HepG2 (cell line): ENCODE data around the gene OR52N1. TPM values are rescaled to one million over a fixed set of nuclear protein-coding genes. Genes with fewer than 3 reads are reported as not detected.

Source experiments
- ATAC-seq: fragments of 200-7000 bp; cut with Tn5 transposase; 3 replicates; pipeline ENCODE4 v1.9.1; 2020; ENCODE audit warnings: mild to moderate bottlenecking, moderate library complexity
- BruUV-seq: library from RNA; stranded (reverse); fragments of 400-500 nt; replicated peaks from 2 replicates; lab custom pipeline; 2021; lab: Mats Ljungman, UMichigan
- CTCF ChIA-PET: fragments of 300-600 bp; formaldehyde crosslinking; extraction: SDS; loops from one replicate; lab custom pipeline; 2021; ENCODE audit warnings: low total read pairs, inconsistent platforms, low intra/inter-chr PET ratio; lab: Yijun Ruan, JAX
- POLR2A ChIA-PET: fragments of 350-600 bp; sonication (Branson Sonifier 250); formaldehyde crosslinking; loops from one replicate; lab custom pipeline; 2020; ENCODE audit warnings: antibody characterized with exemption, inconsistent platforms; lab: Yijun Ruan, JAX
- DNase-seq: peaks from one replicate; pipeline ENCODE4 v3.0.0-alpha.2; 2015; ENCODE audit warnings: low spot score
- FAIRE-seq: peaks from 3 replicates; lab custom pipeline; 2011; peaks lifted over from hg19 to GRCh38; lab: Jason Lieb, UNC
- H2AFZ ChIP-seq: one replicate; pipeline ENCODE4 v1.6.1; 2011; ENCODE audit warnings: low read length, inconsistent platforms
- H3K27ac ChIP-seq: fragments of 300-600 bp; 3 replicates; pipeline ENCODE4 v1.8.0; 2011; ENCODE audit warnings: mixed run types, mild to moderate bottlenecking, mixed read lengths, low read length, inconsistent platforms; ENCODE audit not compliant: insufficient read depth; ENCODE audit errors: extremely low read length
- H3K27me3 ChIP-seq, 2 experiments: fragments of 200-600 bp in 1 of 2; 2 replicates in 1 of 2; 3 replicates in 1 of 2; pipeline versions ENCODE4 v1.6.0 to v1.8.0; 2011; ENCODE audit warnings: low read length in 2 of 2, mild to moderate bottlenecking in 2 of 2, moderate library complexity in 2 of 2, inconsistent platforms in 1 of 2; ENCODE audit not compliant: insufficient read depth in 2 of 2, control insufficient read depth in 1 of 2
- H3K36me3 ChIP-seq, 2 experiments: fragments of 200-600 bp in 1 of 2; replicated peaks in 1 of 2; 2 replicates in 1 of 2; 3 replicates in 1 of 2; pipeline versions ENCODE4 v1.5.1 to v1.8.0; 2011; ENCODE audit warnings: low read length in 2 of 2, inconsistent platforms in 1 of 2; ENCODE audit not compliant: insufficient read depth in 2 of 2, control insufficient read depth in 1 of 2
- H3K4me1 ChIP-seq: 2 replicates; pipeline ENCODE4 v1.5.1; 2012; ENCODE audit warnings: low read length, inconsistent platforms; ENCODE audit not compliant: insufficient read depth
- H3K4me2 ChIP-seq: 2 replicates; pipeline ENCODE4 v1.6.0; 2011; ENCODE audit warnings: low read depth, low read length, inconsistent platforms
- H3K4me3 ChIP-seq, 3 experiments: fragments of 200-600 bp in 1 of 3; sonication (generic), shearing (Covaris generic) in 1 of 3; replicated peaks in 1 of 3; 2 replicates each; pipeline ENCODE4 v1.5.1; 2011 to 2016; ENCODE audit warnings: low read length in 3 of 3, inconsistent platforms in 2 of 3, low read depth in 2 of 3, mild to moderate bottlenecking in 2 of 3, control low read depth in 1 of 3, mixed read lengths in 1 of 3; ENCODE audit not compliant: insufficient read depth in 1 of 3
- H3K79me2 ChIP-seq: one replicate; pipeline ENCODE4 v1.6.1; 2011; ENCODE audit warnings: low read length, inconsistent platforms; ENCODE audit not compliant: insufficient read depth
- H3K9ac ChIP-seq: 2 replicates; pipeline ENCODE4 v1.6.0; 2011; ENCODE audit warnings: mild to moderate bottlenecking, low read depth, low read length, inconsistent platforms; ENCODE audit not compliant: insufficient read depth
- H3K9me3 ChIP-seq: 2 replicates; pipeline ENCODE4 v1.5.1; 2012; ENCODE audit warnings: mild to moderate bottlenecking, low read length
- H4K20me1 ChIP-seq: 2 replicates; pipeline ENCODE4 v1.6.0; 2011; ENCODE audit warnings: inconsistent platforms, mild to moderate bottlenecking, low read length, moderate library complexity; ENCODE audit not compliant: insufficient read depth
- AKAP8 ChIP-seq: sonication (generic); formaldehyde crosslinking; IDR thresholded peaks from 2 replicates; pipeline ENCODE4 v1.5.1; 2020; ENCODE audit warnings: mild to moderate bottlenecking, missing genetic modification reagents
- FOXJ3 ChIP-seq: sonication (generic); formaldehyde crosslinking; IDR thresholded peaks from 2 replicates; pipeline ENCODE4 v1.4.0; 2020; ENCODE audit warnings: missing genetic modification reagents, mild to moderate bottlenecking, borderline replicate concordance
- KLF11 ChIP-seq: IDR thresholded peaks from 2 replicates; pipeline ENCODE4 v1.6.1; 2016; ENCODE audit warnings: missing compliant biosample characterization
- U2AF1 ChIP-seq: fragments of 200-400 bp; formaldehyde crosslinking; optimal IDR thresholded peaks from 2 replicates; pipeline ENCODE3; 2017; ENCODE audit warnings: mild to moderate bottlenecking, low read depth, low read length
- ZFX ChIP-seq: sonication (generic); formaldehyde crosslinking; IDR thresholded peaks from 2 replicates; pipeline ENCODE4 v1.4.0; 2020; ENCODE audit warnings: mild to moderate bottlenecking, low read depth, missing genetic modification reagents, moderate library complexity
- ZNF441 ChIP-seq: sonication (generic); formaldehyde crosslinking; IDR thresholded peaks from 2 replicates; pipeline ENCODE4 v1.7.0; 2021; ENCODE audit warnings: missing genetic modification reagents, borderline replicate concordance
- ZNF883 ChIP-seq: sonication (generic); formaldehyde crosslinking; IDR thresholded peaks from 2 replicates; pipeline ENCODE4 v1.5.1; 2020; ENCODE audit warnings: mild to moderate bottlenecking, missing genetic modification reagents; ENCODE audit errors: not compliant biosample characterization
- WGBS: methylation state at CpG from one replicate; pipeline ENCODE4 v1.1.6; 2017; ENCODE audit warnings: low lambda C conversion rate; 5-methylcytosine and 5-hydroxymethylcytosine counted together
- in situ Hi-C: cut with HindIII; loops from 2 replicates; pipeline ENCODE4 v1.10.0; 2017; ENCODE audit warnings: low pct_unique_long_range_greater_than_20kb; ENCODE audit not compliant: extremely low pct_ligation_motif_present
- intact Hi-C: fragments of 100-400 bp; cut with micrococcal nuclease; formaldehyde crosslinking; loops from one replicate; pipeline ENCODE4 v1.10.0; 2022; ENCODE audit not compliant: unreplicated experiment
- polyA plus RNA-seq, 8 experiments: library from polyadenylated mRNA; depleted of rRNA in 3 of 8; stranded (reverse) in 7 of 8; unstranded in 1 of 8; fragments of >200 nt; fragmentation: Illumina TruSeq in 4 of 8; extraction: Trizol in 4 of 8; gene quantifications; 2 replicates each; pipeline versions ENCODE4 v1.2.1 to v1.2.3, GENCODE V29; 2011 to 2016; ENCODE audit warnings: low read depth in 4 of 8, missing spikeins in 1 of 8, mixed read lengths in 1 of 8; ENCODE audit not compliant: insufficient read depth in 1 of 8
- total RNA-seq, 5 experiments: library from RNA; depleted of rRNA; stranded (reverse); fragments of >200 nt; fragmentation: Illumina TruSeq; extraction: Trizol; gene quantifications; 2 replicates each; pipeline ENCODE4 v1.2.3, GENCODE V29; 2016; ENCODE audit warnings: low read depth in 1 of 5
- TF ChIP-seq, protein P1 (sequence below): sonication (generic); formaldehyde crosslinking; IDR thresholded peaks from 2 replicates; pipeline ENCODE4 v1.5.0; 2020; ENCODE audit warnings: missing genetic modification reagents, mild to moderate bottlenecking, borderline replicate concordance
- TF ChIP-seq, protein P2 (sequence below): sonication (generic); formaldehyde crosslinking; IDR thresholded peaks from 2 replicates; pipeline ENCODE4 v1.8.0; 2022; ENCODE audit warnings: mild to moderate bottlenecking, missing genetic modification reagents; ENCODE audit not compliant: insufficient replicate concordance

The OR52N1 gene
- total and polyA plus RNA-seq, 2 of the 13 experiments (the other 11 are each of a cell fraction or from before 2014, with no cell fraction given), result not detected

DNA sequence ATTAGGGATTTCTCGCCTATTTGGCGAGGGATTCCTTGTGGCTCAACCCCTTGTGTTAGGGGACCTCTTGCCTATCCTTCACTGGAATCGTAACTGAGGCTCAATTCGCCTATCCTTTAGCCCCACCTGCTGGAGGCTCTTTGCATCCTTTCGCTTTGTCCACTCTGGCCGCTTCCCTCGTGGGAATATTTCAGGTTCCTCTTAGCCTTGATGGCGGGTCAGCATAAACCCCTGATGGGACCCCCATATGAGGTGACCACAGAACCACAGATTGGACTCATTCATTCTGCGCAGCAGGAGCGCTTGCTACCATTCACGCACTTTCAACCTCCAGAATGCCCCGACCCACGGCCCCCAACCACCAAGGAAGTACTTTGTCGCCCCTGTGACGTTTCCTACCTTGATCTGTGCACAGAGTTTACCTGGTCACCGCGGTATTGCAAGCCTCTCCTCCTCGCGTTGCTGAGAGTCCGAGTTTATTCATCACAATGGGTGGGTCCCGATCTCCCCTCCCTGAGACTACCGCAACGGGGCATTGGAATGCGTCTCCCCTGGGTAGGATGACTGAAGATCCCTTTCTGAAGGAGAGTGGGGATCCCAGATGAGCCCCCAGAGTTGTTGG is 17.5 kb upstream of the OR52N1 start, which contains the start of gene OR52N2 (continued):
- TF ChIP-seq AKAP8 (CRISPR knock-in tag) (no peak), ZFX (CRISPR knock-in tag) (no peak), ZNF441 (no peak), U2AF1 (no peak), ZNF883 (no peak), KLF11 (CRISPR knock-in tag) (no peak)
- TF ChIP-seq, protein P1, sequence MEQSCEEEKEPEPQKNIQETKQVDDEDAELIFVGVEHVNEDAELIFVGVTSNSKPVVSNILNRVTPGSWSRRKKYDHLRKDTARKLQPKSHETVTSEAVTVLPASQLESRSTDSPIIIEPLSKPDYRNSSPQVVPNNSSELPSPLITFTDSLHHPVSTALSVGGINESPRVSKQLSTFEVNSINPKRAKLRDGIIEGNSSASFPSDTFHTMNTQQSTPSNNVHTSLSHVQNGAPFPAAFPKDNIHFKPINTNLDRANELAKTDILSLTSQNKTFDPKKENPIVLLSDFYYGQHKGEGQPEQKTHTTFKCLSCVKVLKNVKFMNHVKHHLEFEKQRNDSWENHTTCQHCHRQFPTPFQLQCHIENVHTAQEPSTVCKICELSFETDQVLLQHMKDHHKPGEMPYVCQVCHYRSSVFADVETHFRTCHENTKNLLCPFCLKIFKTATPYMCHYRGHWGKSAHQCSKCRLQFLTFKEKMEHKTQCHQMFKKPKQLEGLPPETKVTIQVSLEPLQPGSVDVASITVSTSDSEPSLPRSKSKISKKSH (CRISPR knock-in tag), result no peak

DNA sequence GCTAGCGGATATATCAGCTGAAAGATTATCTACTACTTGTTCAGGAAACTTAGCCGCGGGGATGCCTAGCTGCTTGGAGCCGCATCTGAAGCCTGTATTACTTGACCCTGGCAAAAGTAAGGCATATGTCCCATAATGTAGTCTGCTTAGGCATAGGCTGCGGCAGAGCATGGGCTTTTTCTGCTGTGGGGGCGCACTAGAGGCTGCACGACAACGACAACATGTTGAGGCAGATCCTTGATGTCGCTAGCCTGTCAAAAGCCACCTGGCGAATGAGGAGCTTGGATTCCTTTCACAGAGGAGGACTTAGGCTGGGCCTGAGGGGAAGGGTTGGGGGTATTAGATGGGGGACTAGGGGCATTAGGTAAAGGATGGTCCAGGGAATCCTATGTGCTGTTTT is 16.5 kb upstream of the OR52N1 start:
- H3K4me2 ChIP-seq, result peak overlapping the region; percentile 43; the same call in 1 of the 2 replicates
- FAIRE-seq, result no peak
- no TSS peak for BruUV-seq
- no peaks in the 10 kb centered on the region for H4K20me1 ChIP-seq
- ChIA-PET CTCF (interaction anchor here (0.8 to 3.1 kb wide), 4 partner anchors 207 to 683 kb away, joined by 3 to 37 read pairs (median 20); no protein-coding TSS in a partner anchor), POLR2A (no interaction called here)
- peak; percentile 84 for ATAC-seq
- H3K4me1 ChIP-seq, result peaks cover 18% of the 10 kb centered on the region
- no peak overlapping the region for H3K4me3 ChIP-seq
- no peaks in the 10 kb centered on the region for H3K36me3 ChIP-seq
- 25% methylated on average over 6 of the region's 10 CpGs for WGBS
- no peak overlapping the region for H2AFZ ChIP-seq
- H3K27ac ChIP-seq, result no peak overlapping the region
- no peaks in the 10 kb centered on the region for H3K9me3 ChIP-seq
- TF ChIP-seq, protein P2, sequence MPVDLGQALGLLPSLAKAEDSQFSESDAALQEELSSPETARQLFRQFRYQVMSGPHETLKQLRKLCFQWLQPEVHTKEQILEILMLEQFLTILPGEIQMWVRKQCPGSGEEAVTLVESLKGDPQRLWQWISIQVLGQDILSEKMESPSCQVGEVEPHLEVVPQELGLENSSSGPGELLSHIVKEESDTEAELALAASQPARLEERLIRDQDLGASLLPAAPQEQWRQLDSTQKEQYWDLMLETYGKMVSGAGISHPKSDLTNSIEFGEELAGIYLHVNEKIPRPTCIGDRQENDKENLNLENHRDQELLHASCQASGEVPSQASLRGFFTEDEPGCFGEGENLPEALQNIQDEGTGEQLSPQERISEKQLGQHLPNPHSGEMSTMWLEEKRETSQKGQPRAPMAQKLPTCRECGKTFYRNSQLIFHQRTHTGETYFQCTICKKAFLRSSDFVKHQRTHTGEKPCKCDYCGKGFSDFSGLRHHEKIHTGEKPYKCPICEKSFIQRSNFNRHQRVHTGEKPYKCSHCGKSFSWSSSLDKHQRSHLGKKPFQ (CRISPR knock-in tag), result no peak
- no peak for TF ChIP-seq FOXJ3 (CRISPR knock-in tag)
- peaks cover 1 to 25% of the 10 kb centered on the region in 2 experiments; a peak in 4 of 5 replicates for H3K27me3 ChIP-seq
- intact Hi-C loops, result no loop called here
- no peaks in the 10 kb centered on the region for H3K79me2 ChIP-seq
- in situ Hi-C loops, result loop anchor here (5.0 to 10.0 kb wide), 3 partner anchors 123 to 330 kb away; partner anchors contain the start of genes TRIM22 and TRIM5
- DNase-seq, result peak; percentile 8
- no peak overlapping the region for H3K9ac ChIP-seq
